ENCODE data around the gene SLFN12L. TPM values are rescaled to one million over a fixed set of nuclear protein-coding genes. Genes with fewer than 3 reads are reported as not detected.

SLFN12L gene
- total RNA-seq, 1 donor, result 0.36 TPM

GRCh38 chr17:35496451-35497290, 40.8 kb downstream of the SLFN12L start:
- Histone ChIP-seq H3K4me3 (ENCODE audit: insufficient read depth, low read length) (no peak overlapping the region), H3K27ac (ENCODE audit: low read depth, low read length) (no peak overlapping the region), H3K4me1 (ENCODE audit: insufficient read depth, low read length) (no peaks in the 10 kb centered on the region), H3K4me2 (ENCODE audit: insufficient read depth, low read length) (no peak overlapping the region), H3K9me3 (ENCODE audit: low read depth, low read length) (no peaks in the 10 kb centered on the region), H3K79me2 (ENCODE audit: insufficient read depth, low read length) (no peaks in the 10 kb centered on the region), H2AFZ (ENCODE audit: low read length) (no peak overlapping the region), H3K27me3 (ENCODE audit: insufficient read depth, low read length) (peaks cover 66% of the 10 kb centered on the region), H3K36me3 (ENCODE audit: insufficient read depth, low read length) (no peaks in the 10 kb centered on the region), H4K20me1 (ENCODE audit: insufficient read depth, low read length) (no peaks in the 10 kb centered on the region)
- peak; percentile 78 for DNase-seq (ENCODE audit: insufficient read length, low spot score, missing footprints)
- TF ChIP-seq CTCF (IDR thresholded peaks at IDR 0.05; ENCODE audit: extremely low read depth, low read depth, low read length), result no peak

GRCh38 chr17:35493040-35493439, 44.4 kb downstream of the SLFN12L start:
- DNase-seq (ENCODE audit: insufficient read length, low spot score, missing footprints), result no peak
- Histone ChIP-seq H4K20me1 (ENCODE audit: insufficient read depth, low read length) (no peaks in the 10 kb centered on the region), H2AFZ (ENCODE audit: low read length) (no peak overlapping the region), H3K4me3 (ENCODE audit: insufficient read depth, low read length) (no peak overlapping the region), H3K4me1 (ENCODE audit: insufficient read depth, low read length) (no peaks in the 10 kb centered on the region), H3K27me3 (ENCODE audit: insufficient read depth, low read length) (peaks cover 90% of the 10 kb centered on the region), H3K4me2 (ENCODE audit: insufficient read depth, low read length) (no peak overlapping the region), H3K27ac (ENCODE audit: low read depth, low read length) (no peak overlapping the region), H3K79me2 (ENCODE audit: insufficient read depth, low read length) (no peaks in the 10 kb centered on the region), H3K36me3 (ENCODE audit: insufficient read depth, low read length) (no peaks in the 10 kb centered on the region), H3K9me3 (ENCODE audit: low read depth, low read length) (peaks cover 3% of the 10 kb centered on the region)
- no peak for TF ChIP-seq CTCF (IDR thresholded peaks at IDR 0.05; ENCODE audit: extremely low read depth, low read depth, low read length)

GRCh38 chr17:35491417-35491816, 46.1 kb downstream of the SLFN12L start:
- Histone ChIP-seq H3K4me2 (ENCODE audit: insufficient read depth, low read length) (no peak overlapping the region), H2AFZ (ENCODE audit: low read length) (no peak overlapping the region), H3K4me1 (ENCODE audit: insufficient read depth, low read length) (peaks cover 3% of the 10 kb centered on the region), H4K20me1 (ENCODE audit: insufficient read depth, low read length) (no peaks in the 10 kb centered on the region), H3K27ac (ENCODE audit: low read depth, low read length) (no peak overlapping the region), H3K27me3 (ENCODE audit: insufficient read depth, low read length) (peaks cover 81% of the 10 kb centered on the region), H3K36me3 (ENCODE audit: insufficient read depth, low read length) (no peaks in the 10 kb centered on the region), H3K9me3 (ENCODE audit: low read depth, low read length) (peaks cover 3% of the 10 kb centered on the region), H3K4me3 (ENCODE audit: insufficient read depth, low read length) (no peak overlapping the region), H3K79me2 (ENCODE audit: insufficient read depth, low read length) (no peaks in the 10 kb centered on the region)
- TF ChIP-seq CTCF (IDR thresholded peaks at IDR 0.05; ENCODE audit: extremely low read depth, low read depth, low read length), result no peak
- DNase-seq (ENCODE audit: insufficient read length, low spot score, missing footprints), result peak; percentile 68

- Histone ChIP-seq H2AFZ (ENCODE audit: low read length) (no peak overlapping the region), H3K27ac (ENCODE audit: low read depth, low read length) (no peak overlapping the region), H3K4me1 (ENCODE audit: insufficient read depth, low read length) (peaks cover 3% of the 10 kb centered on the region), H3K79me2 (ENCODE audit: insufficient read depth, low read length) (no peaks in the 10 kb centered on the region), H3K27me3 (ENCODE audit: insufficient read depth, low read length) (peaks cover 81% of the 10 kb centered on the region), H3K4me2 (ENCODE audit: insufficient read depth, low read length) (no peak overlapping the region), H3K36me3 (ENCODE audit: insufficient read depth, low read length) (no peaks in the 10 kb centered on the region), H4K20me1 (ENCODE audit: insufficient read depth, low read length) (no peaks in the 10 kb centered on the region), H3K9me3 (ENCODE audit: low read depth, low read length) (peaks cover 3% of the 10 kb centered on the region), H3K4me3 (ENCODE audit: insufficient read depth, low read length) (no peak overlapping the region)
- DNase-seq (ENCODE audit: insufficient read length, low spot score, missing footprints), result peak; percentile 39
- TF ChIP-seq CTCF (IDR thresholded peaks at IDR 0.05; ENCODE audit: extremely low read depth, low read depth, low read length), result no peak
These were observed 47.5 kb downstream of the SLFN12L start for GRCh38 chr17:35489944-35490343.

Measured in osteoblast (primary cell).